ENCODE data around the gene HGD. TPM values are rescaled to one million over a fixed set of nuclear protein-coding genes. Genes with fewer than 3 reads are reported as not detected.

Gene HGD
- total and polyA plus RNA-seq, 2 donors (not counting 1 experiment from before 2014, with no cell fraction given), result under 0.01 TPM; not detected in 1

DNA sequence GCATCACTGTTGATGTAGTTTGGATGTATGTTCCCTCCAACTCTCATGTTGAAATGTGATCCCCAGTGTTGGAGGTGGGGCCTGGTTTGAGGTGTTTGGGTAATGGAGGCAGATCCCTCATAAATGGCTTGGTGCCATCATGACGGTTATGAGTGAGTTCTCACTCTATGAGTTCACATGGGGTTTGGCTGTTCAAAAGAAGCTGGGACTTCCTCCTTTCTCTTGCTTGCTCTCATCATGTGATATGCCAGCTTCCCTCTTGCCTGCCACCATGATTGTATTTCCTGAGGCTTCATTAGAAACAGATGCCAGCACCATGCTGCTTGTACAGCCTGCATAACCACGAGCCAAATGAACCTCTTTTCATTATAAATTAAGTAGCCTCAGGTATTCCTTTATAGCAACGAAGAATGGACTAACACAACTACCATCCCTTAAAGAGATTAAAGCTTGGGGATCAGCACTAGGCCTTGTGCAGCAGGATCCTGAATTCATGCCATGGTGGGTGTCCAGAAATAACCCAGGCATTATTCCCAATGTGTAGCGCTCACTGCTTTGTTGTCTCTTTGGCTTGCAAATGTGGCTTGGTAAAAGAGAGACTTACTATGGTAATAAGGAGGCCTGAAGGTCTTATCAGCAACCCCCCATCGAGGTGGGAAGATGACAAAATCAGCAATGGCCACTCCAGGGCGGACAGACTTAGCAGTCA, 44.0 kb downstream of the HGD start:
- TF ChIP-seq EZH2 (IDR thresholded peaks at IDR 0.05; ENCODE audit: low read length, missing control alignments), result no peak
- TF ChIP-seq, protein P1, sequence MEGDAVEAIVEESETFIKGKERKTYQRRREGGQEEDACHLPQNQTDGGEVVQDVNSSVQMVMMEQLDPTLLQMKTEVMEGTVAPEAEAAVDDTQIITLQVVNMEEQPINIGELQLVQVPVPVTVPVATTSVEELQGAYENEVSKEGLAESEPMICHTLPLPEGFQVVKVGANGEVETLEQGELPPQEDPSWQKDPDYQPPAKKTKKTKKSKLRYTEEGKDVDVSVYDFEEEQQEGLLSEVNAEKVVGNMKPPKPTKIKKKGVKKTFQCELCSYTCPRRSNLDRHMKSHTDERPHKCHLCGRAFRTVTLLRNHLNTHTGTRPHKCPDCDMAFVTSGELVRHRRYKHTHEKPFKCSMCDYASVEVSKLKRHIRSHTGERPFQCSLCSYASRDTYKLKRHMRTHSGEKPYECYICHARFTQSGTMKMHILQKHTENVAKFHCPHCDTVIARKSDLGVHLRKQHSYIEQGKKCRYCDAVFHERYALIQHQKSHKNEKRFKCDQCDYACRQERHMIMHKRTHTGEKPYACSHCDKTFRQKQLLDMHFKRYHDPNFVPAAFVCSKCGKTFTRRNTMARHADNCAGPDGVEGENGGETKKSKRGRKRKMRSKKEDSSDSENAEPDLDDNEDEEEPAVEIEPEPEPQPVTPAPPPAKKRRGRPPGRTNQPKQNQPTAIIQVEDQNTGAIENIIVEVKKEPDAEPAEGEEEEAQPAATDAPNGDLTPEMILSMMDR (conservative IDR thresholded peaks at IDR 0.05 in 1 of 2, IDR thresholded peaks at IDR 0.05 in 1 of 2; ENCODE audit: low read depth in 1 of 2, low read length in 2 of 2), result no peak
- Histone ChIP-seq H4K20me1 (ENCODE audit: control insufficient read depth, extremely low read depth, insufficient read depth, low read length) (no peaks in the 10 kb centered on the region), H2AFZ (ENCODE audit: low read length) (no peak overlapping the region), H3K36me3 (ENCODE audit: control insufficient read depth, insufficient read depth, low read length) (no peaks in the 10 kb centered on the region), H3K27me3 (ENCODE audit: control insufficient read depth, insufficient read depth, low read length) (no peaks in the 10 kb centered on the region), H3K79me2 (ENCODE audit: control insufficient read depth, insufficient read depth, low read length) (no peaks in the 10 kb centered on the region), H3K9ac (ENCODE audit: insufficient read depth, low read length) (no peak overlapping the region), H3K4me2 (ENCODE audit: extremely low read depth, insufficient read depth, low read length) (no peak overlapping the region), H3K4me1 (ENCODE audit: control insufficient read depth, extremely low read depth, insufficient read depth, low read length) (no peaks in the 10 kb centered on the region), H3K9me3 (ENCODE audit: control insufficient read depth, insufficient read depth, low read depth, low read length) (no peaks in the 10 kb centered on the region), H3K4me3 (replicated peaks in 1 of 4; ENCODE audit: control extremely low read depth in 1 of 4, insufficient read depth in 1 of 4, low read depth in 3 of 4, low read length in 4 of 4) (no peak overlapping the region), H3K27ac (ENCODE audit: insufficient read depth, low read length) (no peak overlapping the region)
- DNase-seq (ENCODE audit: low read depth in 2 of 2), result peak in 1 of 2 donors; percentile 9

DNA sequence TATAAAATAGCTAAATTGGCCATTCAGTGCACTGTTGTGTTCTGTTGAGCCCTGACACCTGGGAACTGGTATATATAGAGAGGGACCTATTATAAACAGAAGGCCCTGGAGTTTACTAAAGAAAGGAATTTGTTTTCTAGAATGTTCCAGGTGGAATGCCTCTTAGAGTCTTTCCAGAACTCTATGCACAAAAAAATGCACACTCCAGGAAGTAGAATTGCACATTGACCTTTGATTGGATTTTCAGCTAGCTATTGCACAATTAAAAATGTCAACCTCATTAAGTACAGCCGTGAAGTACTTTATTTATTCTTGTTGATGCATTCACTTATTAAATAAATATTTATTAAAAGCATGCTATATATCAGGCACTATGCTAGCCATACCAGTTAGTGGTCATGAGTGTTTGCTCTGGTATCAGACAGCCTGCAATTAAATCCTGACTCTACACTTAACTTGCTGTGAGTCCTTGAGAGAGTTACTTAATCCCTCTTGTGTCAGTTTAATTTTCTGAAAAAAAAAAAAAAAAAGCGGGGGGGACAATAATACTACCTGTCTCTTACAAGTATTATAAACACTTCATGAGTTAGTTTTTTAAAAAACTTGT, 45.1 kb downstream of the HGD start:
- Histone ChIP-seq H3K4me2 (ENCODE audit: extremely low read depth, insufficient read depth, low read length) (no peak overlapping the region), H2AFZ (ENCODE audit: low read length) (no peak overlapping the region), H3K27ac (ENCODE audit: insufficient read depth, low read length) (no peak overlapping the region), H3K4me1 (ENCODE audit: control insufficient read depth, extremely low read depth, insufficient read depth, low read length) (no peaks in the 10 kb centered on the region), H3K9ac (ENCODE audit: insufficient read depth, low read length) (no peak overlapping the region), H3K9me3 (ENCODE audit: control insufficient read depth, insufficient read depth, low read depth, low read length) (no peaks in the 10 kb centered on the region), H4K20me1 (ENCODE audit: control insufficient read depth, extremely low read depth, insufficient read depth, low read length) (no peaks in the 10 kb centered on the region), H3K4me3 (replicated peaks in 1 of 4; ENCODE audit: control extremely low read depth in 1 of 4, insufficient read depth in 1 of 4, low read depth in 3 of 4, low read length in 4 of 4) (no peak overlapping the region), H3K27me3 (ENCODE audit: control insufficient read depth, insufficient read depth, low read length) (no peaks in the 10 kb centered on the region), H3K79me2 (ENCODE audit: control insufficient read depth, insufficient read depth, low read length) (no peaks in the 10 kb centered on the region), H3K36me3 (ENCODE audit: control insufficient read depth, insufficient read depth, low read length) (no peaks in the 10 kb centered on the region)
- no peak for DNase-seq (ENCODE audit: low read depth in 2 of 2)
- TF ChIP-seq, protein P1 (conservative IDR thresholded peaks at IDR 0.05 in 1 of 2, IDR thresholded peaks at IDR 0.05 in 1 of 2; ENCODE audit: low read depth in 1 of 2, low read length in 2 of 2), result no peak
- TF ChIP-seq EZH2 (IDR thresholded peaks at IDR 0.05; ENCODE audit: low read length, missing control alignments), result no peak

DNA sequence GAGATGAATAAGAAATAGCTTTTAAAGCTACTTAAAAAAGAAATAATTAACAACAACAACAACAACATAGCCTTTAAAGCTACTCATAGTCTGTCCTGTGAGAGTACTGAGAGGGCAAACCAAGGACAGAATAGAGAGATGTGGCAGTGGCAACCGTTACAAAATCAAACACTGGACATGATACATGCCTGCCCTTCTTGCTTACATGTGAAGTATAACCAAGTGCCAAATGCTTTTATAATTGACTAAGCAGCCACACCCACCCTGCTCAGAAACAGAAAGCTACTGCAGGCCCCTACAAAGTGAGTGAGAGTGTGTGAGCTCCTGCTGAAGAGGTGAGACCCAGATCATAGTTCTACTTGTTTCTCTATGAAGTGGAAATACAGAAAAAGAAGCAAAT, 47.5 kb downstream of the HGD start:
- no peak overlapping the region for H3K4me3 ChIP-seq (replicated peaks in 1 of 4; ENCODE audit: control extremely low read depth in 1 of 4, insufficient read depth in 1 of 4, low read depth in 3 of 4, low read length in 4 of 4)
- H2AFZ ChIP-seq (ENCODE audit: low read length), result no peak overlapping the region
- H3K27me3 ChIP-seq (ENCODE audit: control insufficient read depth, insufficient read depth, low read length), result no peaks in the 10 kb centered on the region
- H3K9me3 ChIP-seq (ENCODE audit: control insufficient read depth, insufficient read depth, low read depth, low read length), result no peaks in the 10 kb centered on the region
- H4K20me1 ChIP-seq (ENCODE audit: control insufficient read depth, extremely low read depth, insufficient read depth, low read length), result no peaks in the 10 kb centered on the region
- no peak overlapping the region for H3K9ac ChIP-seq (ENCODE audit: insufficient read depth, low read length)
- peak in 1 of 2 donors; percentile 8 for DNase-seq (ENCODE audit: low read depth in 2 of 2)
- no peaks in the 10 kb centered on the region for H3K36me3 ChIP-seq (ENCODE audit: control insufficient read depth, insufficient read depth, low read length)
- TF ChIP-seq EZH2 (IDR thresholded peaks at IDR 0.05; ENCODE audit: low read length, missing control alignments), result no peak
- TF ChIP-seq, protein P1 (conservative IDR thresholded peaks at IDR 0.05 in 1 of 2, IDR thresholded peaks at IDR 0.05 in 1 of 2; ENCODE audit: low read depth in 1 of 2, low read length in 2 of 2), result no peak
- no peak overlapping the region for H3K27ac ChIP-seq (ENCODE audit: insufficient read depth, low read length)
- H3K79me2 ChIP-seq (ENCODE audit: control insufficient read depth, insufficient read depth, low read length), result no peaks in the 10 kb centered on the region
- no peak overlapping the region for H3K4me2 ChIP-seq (ENCODE audit: extremely low read depth, insufficient read depth, low read length)
- H3K4me1 ChIP-seq (ENCODE audit: control insufficient read depth, extremely low read depth, insufficient read depth, low read length), result no peaks in the 10 kb centered on the region

Data from fibroblast of lung (primary cell).